ENCODE data around the gene ABCB4.

GRCh38 chr7:87507446-87507845 lies 32.0 kb upstream of the ABCB4 start:
- TF ChIP-seq CTCF (conservative IDR thresholded peaks at IDR 0.05; ENCODE audit: low read length) (0 out of 2 replicates have a peak, but pooled peaks have one; percentile 25), EZH2phosphoT487 (IDR thresholded peaks at IDR 0.05; ENCODE audit: borderline replicate concordance, low read depth, low read length) (no peak)
